Hepatocyte (in vitro differentiated cells): ENCODE results near the gene AMER2.

ENCODE experiments used
- EZH2phosphoT487 ChIP-seq: fragments of 200-600 bp; sonication (generic); IDR thresholded peaks from one replicate; pipeline ENCODE4 v1.6.1; 2018; ENCODE audit warnings: antibody characterized with exemption, mild to moderate bottlenecking, low read depth, moderate library complexity; ENCODE audit not compliant: unreplicated experiment, severe bottlenecking
- TF ChIP-seq, protein P1 (sequence below): fragments of 200-600 bp; sonication (generic); IDR thresholded peaks from 2 replicates; pipeline ENCODE4 v1.5.1; 2016; ENCODE audit warnings: antibody characterized with exemption, mild to moderate bottlenecking; ENCODE audit not compliant: poor library complexity

DNA sequence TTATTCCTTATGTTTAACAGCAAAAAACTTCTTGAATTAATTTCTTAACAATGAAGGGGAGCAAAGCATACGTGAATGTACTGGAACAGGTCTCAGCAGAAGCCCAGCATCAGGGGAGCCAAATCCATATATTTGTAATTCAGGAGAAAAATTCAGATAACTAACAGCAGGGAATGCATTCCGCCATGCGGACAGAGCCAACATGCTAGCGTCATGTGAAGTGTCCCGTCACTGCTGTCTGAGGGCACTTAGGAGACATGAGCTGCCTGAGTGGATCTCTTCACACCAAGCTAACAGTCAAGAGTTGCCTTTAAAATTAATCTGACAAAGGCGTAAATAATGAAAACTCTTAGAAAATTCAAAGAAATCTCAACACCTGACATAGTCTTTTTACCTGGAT, 6.4 kb downstream of the AMER2 start:
- TF ChIP-seq, protein P1, sequence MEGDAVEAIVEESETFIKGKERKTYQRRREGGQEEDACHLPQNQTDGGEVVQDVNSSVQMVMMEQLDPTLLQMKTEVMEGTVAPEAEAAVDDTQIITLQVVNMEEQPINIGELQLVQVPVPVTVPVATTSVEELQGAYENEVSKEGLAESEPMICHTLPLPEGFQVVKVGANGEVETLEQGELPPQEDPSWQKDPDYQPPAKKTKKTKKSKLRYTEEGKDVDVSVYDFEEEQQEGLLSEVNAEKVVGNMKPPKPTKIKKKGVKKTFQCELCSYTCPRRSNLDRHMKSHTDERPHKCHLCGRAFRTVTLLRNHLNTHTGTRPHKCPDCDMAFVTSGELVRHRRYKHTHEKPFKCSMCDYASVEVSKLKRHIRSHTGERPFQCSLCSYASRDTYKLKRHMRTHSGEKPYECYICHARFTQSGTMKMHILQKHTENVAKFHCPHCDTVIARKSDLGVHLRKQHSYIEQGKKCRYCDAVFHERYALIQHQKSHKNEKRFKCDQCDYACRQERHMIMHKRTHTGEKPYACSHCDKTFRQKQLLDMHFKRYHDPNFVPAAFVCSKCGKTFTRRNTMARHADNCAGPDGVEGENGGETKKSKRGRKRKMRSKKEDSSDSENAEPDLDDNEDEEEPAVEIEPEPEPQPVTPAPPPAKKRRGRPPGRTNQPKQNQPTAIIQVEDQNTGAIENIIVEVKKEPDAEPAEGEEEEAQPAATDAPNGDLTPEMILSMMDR, result no peak
- TF ChIP-seq EZH2phosphoT487, result no peak
